Right atrium auricular region (tissue), 2 donors: ENCODE data around the gene SLC36A1. TPM values are rescaled to one million over a fixed set of nuclear protein-coding genes. Genes with fewer than 3 reads are reported as not detected.

ENCODE experiments used
- DNase-seq: peaks from one replicate; pipeline ENCODE4 v3.0.0-alpha.2; 2019; ENCODE audit warnings: low spot score
- H3K27ac ChIP-seq, 2 donors: fragments of 200-600 bp; sonication (generic); 1 replicate in 1 of 2; 2 replicates in 1 of 2; pipeline ENCODE4 v1.5.1; 2016 to 2019
- H3K27me3 ChIP-seq, 2 donors: fragments of 200-600 bp; sonication (generic); one replicate each; pipeline versions ENCODE4 v1.5.1 to v1.6.0; 2017 to 2019
- H3K36me3 ChIP-seq: fragments of 200-600 bp; sonication (generic); one replicate; pipeline ENCODE4 v1.5.1; 2016
- H3K4me1 ChIP-seq, 2 donors: fragments of 200-600 bp; sonication (generic); one replicate each; pipeline versions ENCODE4 v1.5.1 to v1.6.0; 2017 to 2019
- H3K4me3 ChIP-seq, 2 donors: fragments of 200-600 bp; sonication (generic); 1 replicate in 1 of 2; 2 replicates in 1 of 2; pipeline ENCODE4 v1.5.1; 2017 to 2019; ENCODE audit warnings: mild to moderate bottlenecking in 1 of 2, moderate library complexity in 1 of 2
- H3K9me3 ChIP-seq, 2 donors: fragments of 200-600 bp; sonication (generic); one replicate each; pipeline ENCODE4 v1.5.1; 2019
- total RNA-seq, 2 donors: library from RNA; depleted of rRNA; stranded (reverse); fragments of >200 nt; gene quantifications; one replicate each; pipeline ENCODE4 v1.1.0, GENCODE V29; 2016
- TF ChIP-seq, protein P1 (sequence below), 2 donors: fragments of 200-600 bp; sonication (generic); IDR thresholded peaks; one replicate each; pipeline ENCODE4 v1.5.1; 2019; ENCODE audit warnings: antibody characterized with exemption in 2 of 2

The SLC36A1 gene
- total RNA-seq, 2 donors from 2014 or later, result 3.9 to 5.8 TPM

DNA sequence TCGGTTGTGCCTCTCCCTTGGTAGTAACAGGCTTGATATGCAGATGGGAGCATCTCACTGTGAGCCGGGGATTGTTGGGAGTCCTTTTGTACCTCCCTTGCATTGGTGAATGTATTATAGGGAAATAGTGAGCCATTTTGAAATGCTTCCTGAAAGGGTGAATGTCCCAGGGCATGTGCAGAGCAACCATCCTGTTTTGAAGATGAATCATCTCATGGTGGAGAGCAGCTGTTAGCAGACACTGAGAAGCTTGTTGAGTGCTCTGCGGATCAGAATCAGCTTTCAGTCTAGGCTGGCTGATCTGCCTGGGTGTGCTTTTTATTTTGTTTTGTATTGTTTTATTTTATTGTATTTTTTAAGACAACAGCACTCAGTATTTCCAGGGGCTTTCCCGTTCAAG, 29.7 kb downstream of the SLC36A1 start:
- H3K27me3 ChIP-seq, result no peaks in the 10 kb centered on the region
- H3K4me1 ChIP-seq, result no peaks in the 10 kb centered on the region
- TF ChIP-seq, protein P1, sequence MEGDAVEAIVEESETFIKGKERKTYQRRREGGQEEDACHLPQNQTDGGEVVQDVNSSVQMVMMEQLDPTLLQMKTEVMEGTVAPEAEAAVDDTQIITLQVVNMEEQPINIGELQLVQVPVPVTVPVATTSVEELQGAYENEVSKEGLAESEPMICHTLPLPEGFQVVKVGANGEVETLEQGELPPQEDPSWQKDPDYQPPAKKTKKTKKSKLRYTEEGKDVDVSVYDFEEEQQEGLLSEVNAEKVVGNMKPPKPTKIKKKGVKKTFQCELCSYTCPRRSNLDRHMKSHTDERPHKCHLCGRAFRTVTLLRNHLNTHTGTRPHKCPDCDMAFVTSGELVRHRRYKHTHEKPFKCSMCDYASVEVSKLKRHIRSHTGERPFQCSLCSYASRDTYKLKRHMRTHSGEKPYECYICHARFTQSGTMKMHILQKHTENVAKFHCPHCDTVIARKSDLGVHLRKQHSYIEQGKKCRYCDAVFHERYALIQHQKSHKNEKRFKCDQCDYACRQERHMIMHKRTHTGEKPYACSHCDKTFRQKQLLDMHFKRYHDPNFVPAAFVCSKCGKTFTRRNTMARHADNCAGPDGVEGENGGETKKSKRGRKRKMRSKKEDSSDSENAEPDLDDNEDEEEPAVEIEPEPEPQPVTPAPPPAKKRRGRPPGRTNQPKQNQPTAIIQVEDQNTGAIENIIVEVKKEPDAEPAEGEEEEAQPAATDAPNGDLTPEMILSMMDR (IDR thresholded peaks at IDR 0.05), result no peak
- no peaks in the 10 kb centered on the region for H3K9me3 ChIP-seq
- DNase-seq, result no peak
- no peak overlapping the region for H3K27ac ChIP-seq
- no peak overlapping the region for H3K4me3 ChIP-seq
- peaks cover 6% of the 10 kb centered on the region for H3K36me3 ChIP-seq

DNA sequence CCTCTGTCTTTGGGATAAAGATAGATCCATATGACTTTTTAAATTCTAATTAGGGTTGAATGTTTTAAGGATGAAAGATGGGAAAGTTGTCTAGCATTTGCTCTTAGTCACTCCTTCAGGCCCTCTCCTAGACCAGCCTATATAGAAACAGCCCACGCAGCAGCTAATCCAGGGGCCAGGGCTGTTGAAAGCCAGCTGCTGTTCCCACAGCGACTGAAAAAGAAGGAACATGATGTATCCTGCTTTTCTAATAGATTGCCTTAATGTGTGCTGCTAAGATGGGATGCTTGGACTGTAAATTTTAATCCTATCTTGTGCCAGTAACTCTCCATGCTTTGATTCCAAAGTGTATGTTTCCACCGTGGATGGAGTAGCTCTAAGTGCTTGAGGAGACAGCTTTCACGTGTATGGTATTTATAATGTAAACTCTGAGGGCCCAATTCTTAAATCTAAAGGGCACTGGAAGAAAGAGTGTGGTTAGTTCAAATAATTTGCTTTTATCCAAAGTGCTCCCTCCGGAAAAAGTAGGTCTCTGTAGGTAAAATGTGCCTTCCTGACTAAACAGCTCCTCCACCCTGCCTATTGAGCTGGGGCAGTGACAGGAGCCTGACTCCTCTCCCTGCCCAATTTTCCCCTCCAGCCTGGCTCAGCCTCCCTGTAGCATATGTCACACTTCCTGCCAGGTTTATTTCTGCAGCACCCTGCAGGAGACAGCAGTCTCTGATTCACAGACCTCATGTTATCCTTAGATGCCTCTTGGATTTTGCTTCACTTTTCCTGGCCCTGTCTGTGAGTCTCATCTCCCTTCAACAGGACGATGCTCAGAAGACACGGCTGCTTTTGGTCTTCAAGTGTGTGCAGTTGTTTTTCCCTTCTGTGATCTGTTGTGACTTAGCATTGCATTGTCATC, 33.2 kb downstream of the SLC36A1 start:
- H3K4me1 ChIP-seq, result no peaks in the 10 kb centered on the region
- TF ChIP-seq, protein P1 (IDR thresholded peaks at IDR 0.05), result no peak
- DNase-seq, result peak; percentile 54
- no peak overlapping the region for H3K27ac ChIP-seq
- peaks cover 6% of the 10 kb centered on the region for H3K36me3 ChIP-seq
- no peaks in the 10 kb centered on the region for H3K9me3 ChIP-seq
- no peaks in the 10 kb centered on the region for H3K27me3 ChIP-seq
- no peak overlapping the region for H3K4me3 ChIP-seq

DNA sequence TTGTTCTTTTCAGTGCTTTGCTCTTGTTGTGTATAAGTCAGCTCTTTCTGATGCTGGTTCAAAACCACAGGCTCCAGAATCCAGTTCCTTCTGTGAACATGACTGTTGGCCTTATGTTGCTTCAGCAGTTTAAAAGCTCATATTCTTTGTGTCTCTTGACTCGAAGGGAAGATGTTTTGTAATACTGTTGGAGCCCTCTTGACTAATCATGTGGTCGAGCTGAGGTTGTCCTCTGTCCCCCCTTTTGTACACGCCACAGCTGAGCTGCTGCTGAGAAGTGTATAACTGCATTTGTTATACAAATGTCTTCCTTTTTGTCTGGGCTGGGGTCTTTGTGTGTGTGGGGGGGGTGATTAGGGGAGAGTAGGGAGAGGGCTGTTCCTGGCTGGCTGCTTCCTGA, 35.8 kb downstream of the SLC36A1 start:
- peaks cover 20% of the 10 kb centered on the region for H3K36me3 ChIP-seq
- H3K27ac ChIP-seq, result no peak overlapping the region
- DNase-seq, result no peak
- TF ChIP-seq, protein P1 (IDR thresholded peaks at IDR 0.05), result no peak
- no peaks in the 10 kb centered on the region for H3K9me3 ChIP-seq
- no peaks in the 10 kb centered on the region for H3K27me3 ChIP-seq
- H3K4me1 ChIP-seq, result no peaks in the 10 kb centered on the region
- no peak overlapping the region for H3K4me3 ChIP-seq

DNA sequence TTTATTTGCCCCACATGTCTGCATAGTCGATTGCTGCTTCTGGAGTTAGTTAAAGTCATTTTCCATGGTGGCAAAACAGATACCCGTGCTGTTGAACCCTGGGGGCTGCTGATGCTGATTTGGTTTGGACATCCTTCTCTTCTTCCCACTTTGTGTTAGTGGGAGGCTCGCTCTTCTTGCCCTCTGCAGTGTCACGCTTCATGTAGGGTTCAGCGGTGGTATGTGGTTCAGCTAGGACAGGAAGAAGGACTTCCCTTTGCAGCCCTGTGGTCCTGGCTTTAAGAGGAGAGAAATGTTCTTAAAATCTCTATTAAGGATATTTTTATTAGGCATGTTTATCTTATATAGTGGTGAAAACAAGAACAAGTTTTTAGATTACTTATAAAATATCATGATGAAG, 36.2 kb downstream of the SLC36A1 start:
- no peak for DNase-seq
- H3K4me3 ChIP-seq, result no peak overlapping the region
- H3K9me3 ChIP-seq, result no peaks in the 10 kb centered on the region
- no peak overlapping the region for H3K27ac ChIP-seq
- H3K4me1 ChIP-seq, result no peaks in the 10 kb centered on the region
- H3K27me3 ChIP-seq, result no peaks in the 10 kb centered on the region
- TF ChIP-seq, protein P1 (IDR thresholded peaks at IDR 0.05), result no peak
- H3K36me3 ChIP-seq, result peaks cover 25% of the 10 kb centered on the region

DNA sequence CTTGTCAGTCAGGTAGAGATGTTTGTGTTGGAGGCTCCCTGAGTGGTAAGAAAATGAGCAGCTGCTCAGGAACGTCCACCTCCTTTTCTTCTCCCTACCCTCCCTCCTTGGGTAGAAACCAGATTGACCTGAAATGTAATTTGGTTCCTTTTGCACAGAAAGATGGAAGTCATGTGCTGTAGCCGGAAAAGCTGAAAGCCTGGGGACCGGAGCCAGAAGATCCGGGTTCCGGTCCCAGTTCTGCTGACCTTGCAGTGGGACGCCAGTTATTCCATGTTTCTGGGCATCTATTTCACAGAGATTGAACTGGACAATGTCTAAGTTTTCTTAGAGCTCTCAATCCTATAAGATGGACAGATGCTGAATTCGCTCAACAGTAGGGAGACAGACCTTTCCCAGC, 40.1 kb downstream of the SLC36A1 start:
- Histone ChIP-seq H3K27ac (no peak overlapping the region), H3K4me3 (no peak overlapping the region), H3K9me3 (no peaks in the 10 kb centered on the region), H3K4me1 (no peaks in the 10 kb centered on the region), H3K36me3 (peaks cover 27% of the 10 kb centered on the region), H3K27me3 (no peaks in the 10 kb centered on the region)
- TF ChIP-seq, protein P1 (IDR thresholded peaks at IDR 0.05), result no peak
- peak; percentile 16 for DNase-seq
